GM19043 (cell line): ENCODE data around the gene FRG2.
"Not testable (repeated sequence)": the region's sequence is repeated elsewhere in the genome, so short reads cannot be mapped to it uniquely, and the experiment has no call there.

Experiments
- ATAC-seq: cut with Tn5 transposase; IDR thresholded peaks from one replicate; pipeline ENCODE4 v1.9.1; 2021; ENCODE audit warnings: low read depth; ENCODE audit not compliant: unreplicated experiment

FRG2 gene

DNA sequence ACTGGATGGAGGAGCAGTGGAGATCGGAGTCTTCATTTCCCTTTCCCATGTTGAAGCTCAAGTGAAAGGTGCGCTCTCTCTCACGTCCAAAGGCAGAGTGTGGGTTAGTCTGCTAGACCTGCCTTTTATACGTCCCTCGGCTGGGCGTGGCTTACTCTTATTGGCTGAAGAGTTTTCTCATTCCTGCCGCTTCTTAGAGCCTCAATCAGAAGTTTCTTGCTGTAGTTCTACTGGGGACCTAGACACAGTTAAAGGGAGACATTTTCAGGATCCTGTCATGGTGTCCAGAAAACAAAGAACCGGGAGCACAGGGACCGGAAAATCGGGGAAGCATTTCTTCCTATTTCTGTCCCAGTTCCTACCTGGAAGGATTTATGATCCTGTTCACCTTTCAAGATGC lies at the start of gene FRG2:
Gene FRG2, minus strand, starts transcription at position 101 of the 400 bp plus-strand sequence. Its CDS starts 52 bp downstream, at position 49.
- ATAC-seq: not testable (repeated sequence)

DNA sequence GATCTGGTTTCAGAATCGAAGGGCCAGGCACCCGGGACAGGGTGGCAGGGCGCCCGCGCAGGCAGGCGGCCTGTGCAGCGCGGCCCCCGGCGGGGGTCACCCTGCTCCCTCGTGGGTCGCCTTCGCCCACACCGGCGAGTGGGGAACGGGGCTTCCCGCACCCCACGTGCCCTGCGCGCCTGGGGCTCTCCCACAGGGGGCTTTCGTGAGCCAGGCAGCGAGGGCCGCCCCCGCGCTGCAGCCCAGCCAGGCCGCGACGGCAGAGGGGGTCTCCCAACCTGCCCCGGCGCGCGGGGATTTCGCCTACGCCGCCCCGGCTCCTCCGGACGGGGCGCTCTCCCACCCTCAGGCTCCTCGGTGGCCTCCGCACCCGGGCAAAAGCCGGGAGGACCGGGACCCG lies 41.3 kb upstream of the FRG2 start:
- not testable (repeated sequence) for ATAC-seq

DNA sequence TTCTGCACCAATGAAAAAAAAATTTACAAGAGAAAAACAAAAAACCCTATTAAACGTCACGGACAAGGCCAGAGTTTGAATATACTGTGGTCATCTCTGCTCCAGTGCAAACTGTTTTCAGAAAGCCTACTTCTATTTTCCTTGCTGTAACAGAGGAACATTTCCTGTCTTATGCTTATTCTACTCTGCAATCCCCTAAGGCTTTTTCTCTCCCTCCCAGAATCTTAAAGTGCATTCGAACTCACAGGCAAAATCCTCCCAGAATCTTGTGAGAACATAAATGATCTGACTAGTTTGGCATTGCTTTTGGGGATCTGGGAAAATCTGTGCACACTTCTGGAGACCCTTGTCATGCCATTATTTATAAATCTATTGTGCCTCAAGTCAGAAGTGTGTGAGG lies 37.7 kb upstream of the FRG2 start:
- not testable (repeated sequence) for ATAC-seq

DNA sequence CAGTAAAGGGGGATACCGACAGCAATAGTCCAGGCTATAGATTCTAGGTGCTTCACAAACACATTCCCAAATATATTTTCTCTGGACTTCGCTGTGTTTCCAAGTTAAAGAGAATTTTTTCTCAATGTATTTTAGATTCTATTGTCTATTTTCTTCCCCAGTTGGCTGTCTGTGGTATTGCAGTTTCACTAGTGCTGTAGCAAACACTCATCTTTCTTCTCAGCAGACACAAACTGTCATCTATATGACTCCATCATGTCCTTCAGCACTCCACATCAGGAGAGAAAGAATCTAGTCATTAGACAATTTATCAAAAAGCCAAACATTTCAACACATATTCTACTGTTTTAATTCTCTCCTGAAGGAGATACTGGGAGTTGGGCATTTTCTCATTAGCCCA lies 37.3 kb upstream of the FRG2 start, which contains the start of gene DBET:
Gene DBET, plus strand, starts transcription at position 161 of the 400 bp plus-strand sequence.
- ATAC-seq: not testable (repeated sequence)

DNA sequence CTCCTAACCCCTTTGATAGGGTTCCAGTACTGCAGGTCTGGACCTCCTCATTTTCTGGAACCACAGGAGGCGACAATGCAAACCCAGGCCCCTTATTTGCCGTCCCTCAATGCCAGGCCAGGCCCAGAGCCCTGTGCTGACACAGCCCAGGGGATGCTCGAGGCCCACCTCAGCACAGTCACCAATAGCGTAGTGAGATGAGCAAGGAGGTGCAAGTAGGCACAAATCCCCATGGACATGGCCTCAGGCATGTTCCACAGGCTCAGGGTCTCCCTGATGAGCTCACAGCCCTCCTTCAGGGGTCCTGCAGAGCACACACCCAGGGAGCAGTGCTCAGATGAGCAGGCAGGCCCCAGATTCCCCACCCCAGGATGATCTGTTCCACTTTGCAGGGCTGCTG lies 31.9 kb upstream of the FRG2 start:
- not testable (repeated sequence) for ATAC-seq

GRCh38 chr4:190049378-190050239 lies 22.6 kb upstream of the FRG2 start:
- not testable (repeated sequence) for ATAC-seq

DNA sequence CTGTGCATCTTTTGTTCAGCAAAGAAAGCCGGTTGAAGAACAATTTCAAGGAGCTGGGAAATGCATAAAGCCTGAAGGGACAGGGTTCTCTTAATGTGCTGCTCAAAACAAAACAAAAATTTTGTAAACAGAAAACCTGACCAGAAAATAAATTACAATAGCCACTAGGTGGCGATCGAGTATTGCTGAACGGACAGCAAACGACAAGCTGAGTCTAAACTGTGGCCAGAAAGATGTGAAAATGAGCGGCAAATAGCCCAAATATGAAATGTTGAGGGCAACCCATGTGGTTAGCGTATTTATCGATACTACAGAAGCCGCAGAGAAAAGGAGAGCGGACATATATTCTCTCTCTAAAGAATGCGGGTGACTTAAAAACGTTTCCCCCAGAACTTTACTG lies 20.6 kb upstream of the FRG2 start:
- ATAC-seq: not testable (repeated sequence)

- not testable (repeated sequence) for ATAC-seq
These were observed 13.8 kb upstream of the FRG2 start for GRCh38 chr4:190040873-190041272.

GRCh38 chr4:190037704-190038388 lies 10.8 kb upstream of the FRG2 start:
- ATAC-seq: not testable (repeated sequence)

DNA sequence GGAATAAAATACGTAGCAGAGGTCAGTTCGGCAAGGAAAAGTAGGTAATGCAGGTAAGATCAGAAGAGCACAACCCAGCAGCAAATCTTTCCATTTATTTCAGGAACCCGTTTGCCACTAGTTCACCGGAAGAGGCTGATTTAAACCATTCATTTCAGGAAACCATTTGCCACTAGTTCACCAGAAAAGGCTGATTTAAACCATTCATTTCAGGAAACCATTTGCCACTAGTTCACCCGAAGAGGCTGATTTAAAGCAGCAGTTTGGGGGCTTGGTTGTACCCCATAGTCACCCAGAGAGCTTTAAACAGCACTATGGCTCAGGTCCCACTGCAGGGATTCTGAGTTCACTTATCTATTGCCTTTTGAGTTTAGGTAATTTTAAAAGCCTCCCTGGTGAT lies 4.2 kb upstream of the FRG2 start:
- not testable (repeated sequence) for ATAC-seq

GRCh38 chr4:190022614-190023281 lies 4.3 kb downstream of the FRG2 start:
- not testable (repeated sequence) for ATAC-seq

- ATAC-seq: not testable (repeated sequence)
These were observed 5.1 kb downstream of the FRG2 start for GRCh38 chr4:190021973-190022372.

DNA sequence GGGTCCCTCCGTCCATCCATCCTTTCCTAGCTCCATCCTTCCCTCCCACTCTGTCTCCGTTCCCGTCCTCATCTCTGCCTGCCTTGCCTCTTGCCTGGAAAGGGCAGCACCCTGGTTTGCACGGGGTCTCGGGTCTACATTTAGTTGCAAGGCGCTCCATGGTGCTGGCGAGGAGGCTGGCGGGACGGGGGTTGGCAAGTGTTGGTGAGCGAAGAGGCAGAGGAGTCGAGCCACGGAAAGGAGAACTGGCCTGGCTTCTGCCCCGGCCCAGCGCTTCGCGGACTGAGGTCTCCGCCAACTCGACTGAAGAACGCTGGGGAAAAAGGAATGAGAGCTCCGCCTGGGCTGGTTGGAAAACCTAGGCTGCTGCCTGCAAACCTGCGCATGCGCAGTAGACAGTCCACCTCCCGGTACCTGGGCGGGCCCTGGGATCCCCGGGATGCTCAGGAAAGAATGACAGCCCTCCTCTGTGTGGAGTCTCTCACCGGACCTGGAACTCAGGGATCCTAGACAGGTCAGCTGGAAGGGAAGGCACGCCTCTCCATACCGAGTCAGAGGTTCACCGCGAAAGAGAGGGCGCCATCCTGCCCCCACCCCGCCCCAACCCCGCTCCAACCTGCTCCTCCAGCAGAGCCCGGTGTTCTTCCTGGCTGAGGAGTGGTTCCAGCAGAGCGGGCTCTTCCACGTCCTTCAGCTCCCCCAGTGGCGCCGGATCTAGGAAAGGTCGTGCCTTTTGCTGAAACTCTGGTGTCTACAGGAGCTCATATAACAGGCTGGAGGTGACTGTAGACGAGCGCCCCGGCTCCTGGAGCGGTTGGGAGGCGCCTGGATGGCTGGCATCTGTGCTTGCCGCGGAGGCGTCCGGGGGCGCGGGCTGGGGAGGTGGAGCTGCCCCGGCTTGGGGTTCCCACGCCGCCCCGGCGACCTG lies 6.0 kb downstream of the FRG2 start:
- no peak for ATAC-seq

- ATAC-seq: not testable (repeated sequence)
These were observed 7.1 kb downstream of the FRG2 start for GRCh38 chr4:190019859-190020463.

DNA sequence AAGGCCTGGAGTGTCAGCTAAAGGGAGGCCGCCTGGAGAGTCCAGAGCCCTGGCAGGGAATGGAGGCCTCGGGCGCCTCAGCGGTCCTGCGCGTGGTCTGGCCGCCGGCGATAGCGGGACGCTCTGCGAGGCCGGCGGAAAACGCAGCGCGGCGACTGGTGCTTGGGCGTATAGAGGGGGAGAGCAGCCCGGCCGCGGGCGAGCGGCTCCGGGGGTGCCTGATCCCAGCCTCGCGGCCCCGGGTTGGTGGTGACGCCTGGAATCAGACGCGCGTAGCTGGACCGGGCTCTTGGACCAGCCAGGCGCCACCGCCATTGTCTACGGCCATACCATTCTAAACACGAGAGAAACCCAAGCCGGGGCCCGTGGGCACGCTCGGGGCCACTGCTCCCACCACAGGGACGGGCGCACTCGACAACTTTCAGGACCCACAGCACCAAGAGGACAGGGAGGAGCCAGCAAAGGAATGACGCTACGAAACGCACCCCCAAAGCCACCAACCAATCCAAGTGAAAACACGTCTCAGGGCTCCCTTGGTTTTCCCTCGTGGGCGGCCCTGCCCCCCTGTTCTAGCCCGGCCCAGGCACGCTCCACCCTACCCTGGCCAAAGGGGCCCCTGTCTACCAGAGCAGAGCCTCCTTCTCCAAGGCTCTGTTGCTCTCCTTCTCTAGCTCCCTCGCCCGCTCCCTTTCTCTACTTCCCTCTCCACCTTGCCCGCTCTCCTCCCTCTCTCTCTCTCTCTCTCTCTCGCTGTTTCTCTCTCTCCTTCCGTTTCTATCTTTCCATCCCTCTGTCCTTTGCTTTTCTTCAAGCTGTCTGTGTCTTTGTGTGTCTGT lies 7.8 kb downstream of the FRG2 start:
- ATAC-seq: no peak

- ATAC-seq: no peak
These were observed 8.7 kb downstream of the FRG2 start for GRCh38 chr4:190018201-190018920.

DNA sequence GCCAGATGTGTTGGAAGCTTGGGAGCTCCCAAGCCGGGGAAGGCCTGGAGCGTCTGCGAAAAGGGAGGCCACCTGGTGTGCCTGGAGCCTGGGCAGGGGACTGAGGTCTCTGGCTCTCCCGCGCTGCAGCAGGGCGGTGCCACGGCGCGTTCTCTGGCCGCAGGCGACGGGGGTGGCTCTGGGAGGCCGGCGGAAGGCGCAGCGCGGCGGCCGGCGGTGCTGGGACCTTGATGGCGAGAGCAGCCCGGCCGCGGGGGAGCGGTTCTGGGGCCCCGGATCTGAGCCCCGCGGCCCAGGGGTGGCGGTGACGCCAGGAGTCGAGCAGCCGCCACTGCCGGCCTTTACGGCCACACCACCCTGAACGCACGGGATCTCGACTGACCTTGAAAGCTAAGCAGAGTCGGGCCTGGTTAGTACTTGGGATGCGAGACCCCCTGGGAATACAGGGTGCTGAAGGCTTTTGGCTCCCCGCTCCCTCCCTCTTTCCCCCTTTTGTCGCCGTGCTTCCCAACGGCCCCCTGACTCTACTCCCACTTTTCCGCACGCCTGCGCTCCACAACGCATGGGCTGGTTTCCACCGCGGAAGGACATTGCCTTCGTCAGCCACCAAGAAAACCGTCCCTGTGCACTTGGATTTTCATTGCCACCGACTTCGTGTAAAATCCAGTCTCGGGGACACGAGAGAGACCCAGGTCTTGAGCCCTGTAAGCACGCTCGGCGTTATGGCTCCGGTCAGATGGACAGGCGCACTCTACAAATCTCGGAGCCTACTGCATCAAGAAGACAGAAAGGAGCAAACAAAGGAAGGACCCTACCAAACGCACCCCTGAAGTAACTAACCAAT lies 9.5 kb downstream of the FRG2 start:
- no peak for ATAC-seq
